GM21381 (cell line): ENCODE measurements around the gene NAPG.
"Not testable (repeated sequence)": the region's sequence is repeated elsewhere in the genome, so short reads cannot be mapped to it uniquely, and the experiment has no call there.

Experiments
- ATAC-seq: cut with Tn5 transposase; IDR thresholded peaks from one replicate; pipeline ENCODE4 v1.9.1; 2021; ENCODE audit warnings: mild to moderate bottlenecking, moderate library complexity; ENCODE audit not compliant: unreplicated experiment

NAPG gene

GRCh38 chr18:10525697-10526560 is at the start of gene NAPG:
Gene NAPG (plus strand): TSS chr18:10526027. CDS start chr18:10526103, 76 bp downstream.
- ATAC-seq: peak; percentile 83

- ATAC-seq: no peak
Observed at GRCh38 chr18:10476338-10476791, 49.5 kb upstream of the NAPG start.

- no peak for ATAC-seq
Observed at GRCh38 chr18:10477121-10477862, 48.5 kb upstream of the NAPG start.

GRCh38 chr18:10477863-10478260 is 48.0 kb upstream of the NAPG start:
- no peak for ATAC-seq

GRCh38 chr18:10481831-10482230 is 44.0 kb upstream of the NAPG start:
- no peak for ATAC-seq

GRCh38 chr18:10482363-10482984 is 43.4 kb upstream of the NAPG start:
- ATAC-seq: peak; percentile 9

GRCh38 chr18:10482985-10483949 is 42.6 kb upstream of the NAPG start:
- peak; percentile 68 for ATAC-seq

- no peak for ATAC-seq
Observed at GRCh38 chr18:10485475-10485874, 40.4 kb upstream of the NAPG start.

GRCh38 chr18:10486362-10486761 is 39.5 kb upstream of the NAPG start:
- ATAC-seq: no peak

GRCh38 chr18:10487154-10487553 is 38.7 kb upstream of the NAPG start:
- ATAC-seq: no peak

- ATAC-seq: no peak
Observed at GRCh38 chr18:10488017-10488416, 37.8 kb upstream of the NAPG start.

GRCh38 chr18:10490401-10491165 is 35.2 kb upstream of the NAPG start:
- ATAC-seq: peak; percentile 93

GRCh38 chr18:10495936-10496335 is 29.9 kb upstream of the NAPG start:
- no peak for ATAC-seq

- ATAC-seq: no peak
Observed at GRCh38 chr18:10497206-10497749, 28.5 kb upstream of the NAPG start.

GRCh38 chr18:10499230-10499629 is 26.6 kb upstream of the NAPG start:
- no peak for ATAC-seq

GRCh38 chr18:10500038-10500437 is 25.8 kb upstream of the NAPG start:
- no peak for ATAC-seq

GRCh38 chr18:10504723-10505122 is 21.1 kb upstream of the NAPG start:
- ATAC-seq: no peak

- not testable (repeated sequence) for ATAC-seq
Observed at GRCh38 chr18:10505892-10506291, 19.9 kb upstream of the NAPG start.

GRCh38 chr18:10508591-10508990 is 17.2 kb upstream of the NAPG start:
- ATAC-seq: no peak
